GM19035 (cell line): ENCODE data around the gene NACC2.

Experiments
- ATAC-seq: cut with Tn5 transposase; IDR thresholded peaks from one replicate; pipeline ENCODE4 v1.9.1; 2021; ENCODE audit not compliant: unreplicated experiment

Gene NACC2

GRCh38 chr9:136015656-136016571, 79.2 kb downstream of the NACC2 start:
- no peak for ATAC-seq

- no peak for ATAC-seq
Observed at GRCh38 chr9:136014924-136015633, 80.0 kb downstream of the NACC2 start.

DNA sequence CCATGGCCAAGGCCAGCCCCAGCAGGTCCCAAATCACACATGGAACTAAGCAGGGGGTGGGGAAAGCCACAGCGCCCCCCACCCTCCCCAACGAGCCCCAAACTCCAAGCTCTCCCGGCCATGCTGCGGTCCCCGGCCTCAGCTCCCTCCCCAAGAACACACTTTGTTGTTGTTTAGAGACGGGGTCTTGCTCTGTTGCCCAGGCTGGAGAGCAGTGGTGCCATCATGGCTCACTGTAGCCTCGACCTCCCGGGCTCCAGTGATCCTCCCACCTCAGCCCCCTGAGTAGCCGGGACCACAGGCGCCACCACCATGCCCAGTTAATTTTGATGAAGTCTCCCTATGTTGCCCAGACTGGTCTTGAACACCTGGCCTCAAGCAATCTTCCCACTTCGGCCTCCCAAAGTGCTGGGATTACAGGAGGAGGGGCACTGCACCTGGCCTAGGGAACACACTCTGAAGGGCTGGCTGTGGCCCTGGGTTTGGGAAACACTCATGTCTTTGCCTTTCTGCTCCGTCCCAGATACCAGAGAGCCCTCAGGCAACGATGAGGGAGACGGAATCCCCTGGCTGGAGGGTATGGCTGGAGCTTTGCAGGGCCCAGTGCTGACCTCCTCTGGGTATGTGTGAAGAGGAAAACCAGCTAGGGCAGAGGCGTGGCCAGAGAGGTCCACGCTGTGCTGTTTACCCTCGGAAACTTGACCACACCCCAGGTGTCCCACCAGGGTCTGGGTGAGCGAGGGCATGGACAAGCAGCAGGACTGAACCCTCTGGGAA, 80.8 kb downstream of the NACC2 start:
- no peak for ATAC-seq

DNA sequence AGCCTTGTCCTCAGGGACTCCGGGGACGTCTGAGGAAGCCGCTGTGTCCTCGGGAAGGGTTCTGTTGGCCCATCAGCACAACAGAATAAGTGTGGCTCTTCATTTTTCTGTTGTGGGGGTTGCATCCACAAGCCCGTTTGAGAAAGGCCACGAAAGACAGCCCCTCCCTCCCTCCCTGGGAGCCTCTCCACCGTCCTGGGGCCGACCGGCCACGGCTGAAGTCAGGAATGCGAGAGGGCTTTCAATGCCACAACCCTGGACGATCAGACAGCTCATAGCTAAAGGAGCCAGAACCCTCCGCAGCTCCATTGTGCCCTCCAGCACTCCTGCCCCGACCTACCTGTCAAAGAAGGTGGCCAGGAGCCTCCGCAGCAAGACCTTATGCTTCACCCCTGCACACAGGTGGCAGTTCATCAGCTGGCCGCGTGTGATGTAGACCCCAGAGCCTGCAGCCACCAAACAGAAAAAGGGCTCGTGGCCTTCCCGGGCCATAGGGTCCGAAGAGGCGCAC, 81.5 kb downstream of the NACC2 start:
- ATAC-seq, result no peak

- no peak for ATAC-seq
Observed at GRCh38 chr9:136013116-136013515, 82.0 kb downstream of the NACC2 start.

GRCh38 chr9:136012651-136013050, 82.4 kb downstream of the NACC2 start:
- no peak for ATAC-seq

- ATAC-seq, result no peak
Observed at GRCh38 chr9:136011703-136012496, 83.2 kb downstream of the NACC2 start.

GRCh38 chr9:136011376-136011702, 83.8 kb downstream of the NACC2 start:
- ATAC-seq, result no peak

- ATAC-seq, result no peak
Observed at GRCh38 chr9:136010615-136011361, 84.3 kb downstream of the NACC2 start.

GRCh38 chr9:136010176-136010575, 84.9 kb downstream of the NACC2 start:
- no peak for ATAC-seq

GRCh38 chr9:136009516-136009915, 85.6 kb downstream of the NACC2 start:
- ATAC-seq, result no peak

- ATAC-seq, result no peak
Observed at GRCh38 chr9:136008693-136008997, 86.4 kb downstream of the NACC2 start.

DNA sequence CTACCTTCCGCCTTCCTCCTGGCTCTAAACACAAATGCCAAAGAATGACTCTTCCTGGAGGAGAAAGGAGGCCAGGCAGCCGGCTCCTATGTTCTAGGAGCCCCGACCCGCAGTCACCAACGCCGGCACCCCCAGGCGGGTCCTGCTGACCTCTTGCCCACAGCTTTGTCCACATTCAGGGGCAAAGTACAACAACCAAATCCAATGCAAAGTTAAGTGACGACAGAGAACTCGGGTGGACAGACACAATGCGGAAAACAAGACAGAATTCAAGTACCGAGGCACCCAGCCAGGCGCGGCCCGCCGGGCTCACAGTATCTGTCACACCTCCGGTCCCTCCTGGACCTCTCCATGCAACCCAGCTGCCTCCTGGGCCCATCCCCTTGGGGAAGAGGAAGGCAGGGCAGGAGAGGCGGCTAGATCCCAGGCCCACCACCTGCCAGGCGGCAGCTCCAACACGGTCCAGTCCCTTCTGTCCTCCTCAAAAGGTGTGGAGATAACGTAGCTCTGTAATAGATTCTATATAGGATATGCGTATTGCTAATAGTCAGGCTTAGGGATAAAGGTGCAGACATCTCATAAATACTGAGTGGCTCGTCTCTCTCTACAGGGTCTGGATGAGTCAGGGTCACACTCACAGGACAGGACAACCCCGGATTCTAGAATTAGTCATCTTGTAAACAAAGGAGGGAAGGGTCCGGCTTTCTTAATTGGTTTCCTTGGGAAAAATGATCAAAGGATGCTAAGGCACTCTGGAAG, 87.0 kb downstream of the NACC2 start:
- ATAC-seq, result no peak

DNA sequence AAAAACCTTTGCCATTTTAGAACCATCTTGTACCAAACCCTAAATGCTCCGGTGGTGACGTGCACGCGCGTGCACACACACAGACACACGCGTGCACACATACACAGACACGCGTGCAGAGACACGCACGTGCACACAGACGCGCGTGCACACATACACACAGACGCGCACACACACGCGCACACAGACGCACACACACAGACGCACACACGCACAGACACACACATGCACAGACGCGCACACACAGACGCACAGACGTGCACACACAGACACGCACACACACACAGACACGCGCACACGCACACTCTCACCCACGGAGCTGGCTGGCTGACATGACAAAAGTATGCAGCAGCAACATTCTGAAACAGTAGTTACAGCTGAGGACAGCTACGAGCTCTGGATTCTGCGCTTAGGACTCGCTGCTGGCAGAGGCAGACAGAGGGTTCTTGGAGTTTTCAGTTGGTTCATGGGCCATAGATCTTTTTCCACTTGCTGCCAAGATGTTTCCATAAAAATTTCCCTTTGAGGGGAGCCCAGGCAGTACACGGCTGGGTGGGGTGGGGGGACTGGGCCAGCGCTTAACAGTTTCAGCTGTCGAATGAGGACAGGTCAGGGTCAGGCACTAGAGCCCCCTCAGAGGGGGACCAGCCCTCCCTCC, 87.7 kb downstream of the NACC2 start:
- ATAC-seq, result no peak

DNA sequence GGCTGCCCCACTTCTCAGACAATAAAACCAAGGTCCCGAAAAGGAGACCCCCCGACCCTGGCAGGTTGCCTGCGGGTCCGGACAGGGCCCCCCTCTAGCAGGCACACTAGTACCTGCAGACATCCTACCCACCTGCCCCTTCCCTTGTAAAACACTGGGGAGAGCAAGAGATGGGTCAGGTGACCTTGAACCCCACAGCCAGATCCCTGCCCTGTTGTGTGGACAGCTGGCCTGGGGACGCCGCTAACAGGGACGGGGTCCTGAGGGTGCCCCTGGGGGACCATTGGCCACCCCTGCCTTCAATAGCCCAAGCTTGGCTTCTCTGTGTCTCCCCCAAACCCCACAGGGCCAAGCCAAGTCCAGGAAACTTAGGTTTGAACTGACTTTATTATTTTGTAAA, 88.9 kb downstream of the NACC2 start:
- no peak for ATAC-seq

GRCh38 chr9:136004712-136005111, 90.4 kb downstream of the NACC2 start:
- ATAC-seq, result no peak

GRCh38 chr9:136004219-136004618, 90.9 kb downstream of the NACC2 start:
- no peak for ATAC-seq

DNA sequence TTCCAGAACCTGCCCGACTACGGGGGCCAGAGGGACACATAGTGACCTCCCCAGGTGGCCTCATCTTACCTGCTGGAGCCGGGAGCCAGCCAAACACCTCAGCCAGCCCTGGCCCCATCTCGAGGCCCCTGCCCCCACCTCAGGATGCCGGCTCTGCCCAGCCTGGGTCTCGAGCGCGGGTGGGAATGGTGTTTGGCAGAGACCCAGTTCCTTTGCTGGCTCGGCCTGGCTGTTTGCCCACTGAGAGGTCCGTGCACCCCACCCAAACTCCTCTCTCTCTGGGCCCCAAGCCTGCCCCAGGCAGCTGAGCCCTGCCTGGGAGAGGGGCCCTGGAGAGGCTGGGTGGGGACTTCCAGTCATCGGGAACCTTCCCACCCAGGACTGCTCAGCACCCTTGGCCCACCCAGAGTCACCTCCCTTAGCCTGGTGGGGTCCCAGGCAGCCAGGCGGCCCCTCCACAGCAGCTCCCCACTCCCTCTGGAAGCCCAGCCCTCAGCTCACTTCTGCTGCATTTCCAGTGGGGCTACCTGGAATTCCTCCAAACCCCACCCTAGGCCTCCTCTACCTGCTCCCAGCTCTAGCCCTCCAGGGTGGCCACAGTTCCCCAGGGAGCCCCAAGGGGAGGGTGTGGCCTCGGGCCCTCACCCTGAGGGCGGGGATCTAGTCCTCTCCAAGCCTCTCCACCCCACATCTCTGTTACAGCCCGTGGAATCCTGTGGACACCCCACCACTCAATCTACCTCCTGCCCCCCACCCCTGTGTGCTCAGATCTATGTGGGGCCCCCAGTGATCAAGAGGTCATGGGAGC, 91.5 kb downstream of the NACC2 start:
- no peak for ATAC-seq
